Measurements from ENCODE around the gene GPR153. TPM values are rescaled to one million over a fixed set of nuclear protein-coding genes. Genes with fewer than 3 reads are reported as not detected.

The GPR153 gene
- polyA plus RNA-seq, 1 of the 3 experiments (the other 2 are of a cell fraction), result 6.6 TPM

DNA sequence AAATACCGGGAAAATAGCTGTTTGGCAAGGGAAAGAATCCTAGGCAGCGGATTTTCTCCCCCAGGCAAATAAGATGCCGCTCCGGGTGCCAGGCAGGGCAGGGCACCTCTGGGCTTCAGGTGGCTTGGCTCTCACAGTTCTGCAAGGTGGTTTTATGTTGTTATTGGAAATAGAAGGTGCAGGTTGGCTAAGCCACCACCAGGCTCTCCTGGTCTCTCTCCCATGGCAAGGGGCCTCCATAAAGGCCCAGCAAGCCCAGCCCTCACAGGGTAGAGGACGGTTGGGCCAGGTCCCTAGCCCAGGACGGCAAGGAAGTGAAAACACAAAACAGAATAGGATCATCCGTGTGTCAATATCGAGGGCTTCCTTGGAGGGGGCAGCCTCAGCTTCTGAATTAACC, 37.6 kb upstream of the GPR153 start:
- 98% methylated on average over 8 of the region's 8 CpGs for WGBS (ENCODE audit: low lambda C conversion rate)
- Histone ChIP-seq H3K4me3 (ENCODE audit: low read depth in 2 of 2, low read length in 1 of 2) (no peak overlapping the region), H3K79me2 (ENCODE audit: insufficient read depth) (no peaks in the 10 kb centered on the region), H3K27ac (ENCODE audit: low read depth in 2 of 2, low read length in 1 of 2) (peak overlapping the region in 1 of 2 experiments; percentile 31; a peak in 1 of 4 replicates), H3K9me2 (no peaks in the 10 kb centered on the region), H3K4me1 (ENCODE audit: control insufficient read depth in 1 of 2, insufficient read depth in 2 of 2, low read depth in 1 of 2, low read length in 1 of 2) (peaks cover 0 to 23% of the 10 kb centered on the region in 2 experiments; a peak in 1 of 4 replicates), H2AFZ (ENCODE audit: low read depth) (no peak overlapping the region), H3K9me3 (no peaks in the 10 kb centered on the region), H3F3A (replicated peaks; ENCODE audit: insufficient read depth) (no peaks in the 10 kb centered on the region), H3K36me3 (replicated peaks in 1 of 2; ENCODE audit: control insufficient read depth in 1 of 2, insufficient read depth in 2 of 2, low read length in 1 of 2) (peaks cover 0 to 19% of the 10 kb centered on the region in 2 experiments), H4K20me1 (ENCODE audit: insufficient read depth) (no peaks in the 10 kb centered on the region), H3K4me2 (no peak overlapping the region), H3K9ac (no peak overlapping the region), H3K27me3 (ENCODE audit: insufficient read depth) (no peaks in the 10 kb centered on the region)
- CTCF ChIA-PET, result interaction anchor here (1.2 to 2.3 kb wide), 3 partner anchors 12 to 52 kb away, joined by 3 to 9 read pairs (median 3); no protein-coding TSS in a partner anchor
- POLR2A ChIA-PET, result no interaction called here
- DNase-seq, result no peak
- TF ChIP-seq, protein P1, sequence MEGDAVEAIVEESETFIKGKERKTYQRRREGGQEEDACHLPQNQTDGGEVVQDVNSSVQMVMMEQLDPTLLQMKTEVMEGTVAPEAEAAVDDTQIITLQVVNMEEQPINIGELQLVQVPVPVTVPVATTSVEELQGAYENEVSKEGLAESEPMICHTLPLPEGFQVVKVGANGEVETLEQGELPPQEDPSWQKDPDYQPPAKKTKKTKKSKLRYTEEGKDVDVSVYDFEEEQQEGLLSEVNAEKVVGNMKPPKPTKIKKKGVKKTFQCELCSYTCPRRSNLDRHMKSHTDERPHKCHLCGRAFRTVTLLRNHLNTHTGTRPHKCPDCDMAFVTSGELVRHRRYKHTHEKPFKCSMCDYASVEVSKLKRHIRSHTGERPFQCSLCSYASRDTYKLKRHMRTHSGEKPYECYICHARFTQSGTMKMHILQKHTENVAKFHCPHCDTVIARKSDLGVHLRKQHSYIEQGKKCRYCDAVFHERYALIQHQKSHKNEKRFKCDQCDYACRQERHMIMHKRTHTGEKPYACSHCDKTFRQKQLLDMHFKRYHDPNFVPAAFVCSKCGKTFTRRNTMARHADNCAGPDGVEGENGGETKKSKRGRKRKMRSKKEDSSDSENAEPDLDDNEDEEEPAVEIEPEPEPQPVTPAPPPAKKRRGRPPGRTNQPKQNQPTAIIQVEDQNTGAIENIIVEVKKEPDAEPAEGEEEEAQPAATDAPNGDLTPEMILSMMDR (IDR thresholded peaks at IDR 0.05), result no peak
- no peak for TF ChIP-seq POLR2AphosphoS5 (IDR thresholded peaks at IDR 0.05; ENCODE audit: low read depth, low read length)
- no peak for TF ChIP-seq EP300 (IDR thresholded peaks at IDR 0.05; ENCODE audit: borderline replicate concordance in 1 of 2, low read depth in 1 of 2, low read length in 1 of 2)
- TF ChIP-seq, protein P2, sequence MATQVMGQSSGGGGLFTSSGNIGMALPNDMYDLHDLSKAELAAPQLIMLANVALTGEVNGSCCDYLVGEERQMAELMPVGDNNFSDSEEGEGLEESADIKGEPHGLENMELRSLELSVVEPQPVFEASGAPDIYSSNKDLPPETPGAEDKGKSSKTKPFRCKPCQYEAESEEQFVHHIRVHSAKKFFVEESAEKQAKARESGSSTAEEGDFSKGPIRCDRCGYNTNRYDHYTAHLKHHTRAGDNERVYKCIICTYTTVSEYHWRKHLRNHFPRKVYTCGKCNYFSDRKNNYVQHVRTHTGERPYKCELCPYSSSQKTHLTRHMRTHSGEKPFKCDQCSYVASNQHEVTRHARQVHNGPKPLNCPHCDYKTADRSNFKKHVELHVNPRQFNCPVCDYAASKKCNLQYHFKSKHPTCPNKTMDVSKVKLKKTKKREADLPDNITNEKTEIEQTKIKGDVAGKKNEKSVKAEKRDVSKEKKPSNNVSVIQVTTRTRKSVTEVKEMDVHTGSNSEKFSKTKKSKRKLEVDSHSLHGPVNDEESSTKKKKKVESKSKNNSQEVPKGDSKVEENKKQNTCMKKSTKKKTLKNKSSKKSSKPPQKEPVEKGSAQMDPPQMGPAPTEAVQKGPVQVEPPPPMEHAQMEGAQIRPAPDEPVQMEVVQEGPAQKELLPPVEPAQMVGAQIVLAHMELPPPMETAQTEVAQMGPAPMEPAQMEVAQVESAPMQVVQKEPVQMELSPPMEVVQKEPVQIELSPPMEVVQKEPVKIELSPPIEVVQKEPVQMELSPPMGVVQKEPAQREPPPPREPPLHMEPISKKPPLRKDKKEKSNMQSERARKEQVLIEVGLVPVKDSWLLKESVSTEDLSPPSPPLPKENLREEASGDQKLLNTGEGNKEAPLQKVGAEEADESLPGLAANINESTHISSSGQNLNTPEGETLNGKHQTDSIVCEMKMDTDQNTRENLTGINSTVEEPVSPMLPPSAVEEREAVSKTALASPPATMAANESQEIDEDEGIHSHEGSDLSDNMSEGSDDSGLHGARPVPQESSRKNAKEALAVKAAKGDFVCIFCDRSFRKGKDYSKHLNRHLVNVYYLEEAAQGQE (IDR thresholded peaks at IDR 0.05; ENCODE audit: low read depth, low read length), result no peak

DNA sequence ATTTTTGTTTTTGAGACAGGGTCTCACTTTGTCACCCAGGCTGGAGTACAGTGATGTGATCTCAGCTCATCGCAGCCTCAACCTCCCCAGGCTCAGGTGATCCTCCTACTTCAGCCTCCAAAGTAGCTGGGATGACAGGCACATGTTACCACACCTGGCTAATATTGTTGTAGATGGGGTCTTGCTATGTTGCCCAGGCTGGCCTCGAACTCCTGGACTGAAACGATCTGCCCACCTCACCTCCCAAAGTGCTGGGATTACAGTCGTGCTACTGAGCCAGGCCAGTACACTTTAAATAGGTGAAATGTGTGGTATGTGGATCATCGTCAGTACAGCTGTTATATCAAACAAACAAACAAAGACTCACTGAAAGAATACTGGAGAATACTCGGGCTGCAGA, 35.0 kb upstream of the GPR153 start:
- Histone ChIP-seq H3K9me2 (no peaks in the 10 kb centered on the region), H3K4me2 (no peak overlapping the region), H3K27me3 (ENCODE audit: insufficient read depth) (no peaks in the 10 kb centered on the region), H3K36me3 (replicated peaks in 1 of 2; ENCODE audit: control insufficient read depth in 1 of 2, insufficient read depth in 2 of 2, low read length in 1 of 2) (peaks cover 0 to 16% of the 10 kb centered on the region in 2 experiments), H3K9me3 (no peaks in the 10 kb centered on the region), H4K20me1 (ENCODE audit: insufficient read depth) (no peaks in the 10 kb centered on the region), H3K4me1 (ENCODE audit: control insufficient read depth in 1 of 2, insufficient read depth in 2 of 2, low read depth in 1 of 2, low read length in 1 of 2) (peaks cover 0 to 15% of the 10 kb centered on the region in 2 experiments; a peak in 1 of 4 replicates), H3K27ac (ENCODE audit: low read depth in 2 of 2, low read length in 1 of 2) (no peak overlapping the region), H3F3A (replicated peaks; ENCODE audit: insufficient read depth) (no peaks in the 10 kb centered on the region), H3K79me2 (ENCODE audit: insufficient read depth) (no peaks in the 10 kb centered on the region), H2AFZ (ENCODE audit: low read depth) (no peak overlapping the region), H3K9ac (no peak overlapping the region), H3K4me3 (ENCODE audit: low read depth in 2 of 2, low read length in 1 of 2) (no peak overlapping the region)
- CTCF ChIA-PET, result interaction anchor here (1.1 to 2.3 kb wide), 2 partner anchors 50 to 142 kb away, joined by 3 to 11 read pairs; no protein-coding TSS in a partner anchor
- POLR2A ChIA-PET, result no interaction called here
- no peak for DNase-seq
- 86% methylated on average over 6 of the region's 6 CpGs for WGBS (ENCODE audit: low lambda C conversion rate)
- no peak for TF ChIP-seq FOXJ3 (CRISPR knock-in tag; IDR thresholded peaks at IDR 0.05)
- TF ChIP-seq, protein P3, sequence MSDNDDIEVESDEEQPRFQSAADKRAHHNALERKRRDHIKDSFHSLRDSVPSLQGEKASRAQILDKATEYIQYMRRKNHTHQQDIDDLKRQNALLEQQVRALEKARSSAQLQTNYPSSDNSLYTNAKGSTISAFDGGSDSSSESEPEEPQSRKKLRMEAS (IDR thresholded peaks at IDR 0.05; ENCODE audit: low read depth), result no peak
- TF ChIP-seq, protein P1 (IDR thresholded peaks at IDR 0.05), result no peak
- TF ChIP-seq TEAD4 (IDR thresholded peaks at IDR 0.05; ENCODE audit: borderline replicate concordance, insufficient read depth), result no peak
- TF ChIP-seq MEF2A (IDR thresholded peaks at IDR 0.05; ENCODE audit: borderline replicate concordance, low read depth), result no peak
- TF ChIP-seq GATA2 (CRISPR knock-in tag; IDR thresholded peaks at IDR 0.05), result no peak
- TF ChIP-seq, protein P4, sequence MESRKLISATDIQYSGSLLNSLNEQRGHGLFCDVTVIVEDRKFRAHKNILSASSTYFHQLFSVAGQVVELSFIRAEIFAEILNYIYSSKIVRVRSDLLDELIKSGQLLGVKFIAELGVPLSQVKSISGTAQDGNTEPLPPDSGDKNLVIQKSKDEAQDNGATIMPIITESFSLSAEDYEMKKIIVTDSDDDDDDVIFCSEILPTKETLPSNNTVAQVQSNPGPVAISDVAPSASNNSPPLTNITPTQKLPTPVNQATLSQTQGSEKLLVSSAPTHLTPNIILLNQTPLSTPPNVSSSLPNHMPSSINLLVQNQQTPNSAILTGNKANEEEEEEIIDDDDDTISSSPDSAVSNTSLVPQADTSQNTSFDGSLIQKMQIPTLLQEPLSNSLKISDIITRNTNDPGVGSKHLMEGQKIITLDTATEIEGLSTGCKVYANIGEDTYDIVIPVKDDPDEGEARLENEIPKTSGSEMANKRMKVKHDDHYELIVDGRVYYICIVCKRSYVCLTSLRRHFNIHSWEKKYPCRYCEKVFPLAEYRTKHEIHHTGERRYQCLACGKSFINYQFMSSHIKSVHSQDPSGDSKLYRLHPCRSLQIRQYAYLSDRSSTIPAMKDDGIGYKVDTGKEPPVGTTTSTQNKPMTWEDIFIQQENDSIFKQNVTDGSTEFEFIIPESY (IDR thresholded peaks at IDR 0.05; ENCODE audit: borderline replicate concordance, low read depth), result no peak
- TF ChIP-seq NRF1 (IDR thresholded peaks at IDR 0.05; ENCODE audit: low read depth, low read length), result no peak
- no peak for TF ChIP-seq POLR2AphosphoS5 (IDR thresholded peaks at IDR 0.05; ENCODE audit: low read depth, low read length)
- TF ChIP-seq FOSL2 (IDR thresholded peaks at IDR 0.05; ENCODE audit: borderline replicate concordance, low read depth), result no peak
- TF ChIP-seq SIN3A (IDR thresholded peaks at IDR 0.05; ENCODE audit: borderline replicate concordance, low read depth, low read length), result no peak
- TF ChIP-seq, protein P5, sequence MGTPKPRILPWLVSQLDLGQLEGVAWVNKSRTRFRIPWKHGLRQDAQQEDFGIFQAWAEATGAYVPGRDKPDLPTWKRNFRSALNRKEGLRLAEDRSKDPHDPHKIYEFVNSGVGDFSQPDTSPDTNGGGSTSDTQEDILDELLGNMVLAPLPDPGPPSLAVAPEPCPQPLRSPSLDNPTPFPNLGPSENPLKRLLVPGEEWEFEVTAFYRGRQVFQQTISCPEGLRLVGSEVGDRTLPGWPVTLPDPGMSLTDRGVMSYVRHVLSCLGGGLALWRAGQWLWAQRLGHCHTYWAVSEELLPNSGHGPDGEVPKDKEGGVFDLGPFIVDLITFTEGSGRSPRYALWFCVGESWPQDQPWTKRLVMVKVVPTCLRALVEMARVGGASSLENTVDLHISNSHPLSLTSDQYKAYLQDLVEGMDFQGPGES (IDR thresholded peaks at IDR 0.05; ENCODE audit: low read depth, low read length), result no peak
- no peak for TF ChIP-seq JUND (IDR thresholded peaks at IDR 0.05)

Measured in SK-N-SH (cell line).